ENCODE results near the gene PKD1L1. TPM values are rescaled to one million over a fixed set of nuclear protein-coding genes. Genes with fewer than 3 reads are reported as not detected.

Gene PKD1L1
- total RNA-seq, 1 experiment from 2014 or later = 0.24 TPM

DNA sequence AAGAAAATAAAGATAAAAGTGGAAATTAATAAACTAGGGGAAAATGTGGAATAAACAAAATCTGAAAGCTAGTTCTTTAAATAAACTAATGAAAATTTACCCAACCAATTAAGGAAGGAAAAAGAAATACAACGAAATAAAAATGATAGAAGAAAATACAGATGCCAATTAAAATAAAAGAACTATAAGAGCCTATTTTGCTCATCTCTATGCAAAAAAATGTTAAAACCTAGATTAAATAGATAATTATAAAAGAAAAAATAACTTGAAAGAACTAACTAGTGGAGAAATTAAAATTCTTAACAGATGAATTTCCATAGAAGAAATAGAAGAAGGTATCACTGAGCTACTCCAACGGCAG lies 32.7 kb downstream of the PKD1L1 start:
- BruUV-seq (replicated peaks) = no TSS peak
- TF ChIP-seq, protein P1, sequence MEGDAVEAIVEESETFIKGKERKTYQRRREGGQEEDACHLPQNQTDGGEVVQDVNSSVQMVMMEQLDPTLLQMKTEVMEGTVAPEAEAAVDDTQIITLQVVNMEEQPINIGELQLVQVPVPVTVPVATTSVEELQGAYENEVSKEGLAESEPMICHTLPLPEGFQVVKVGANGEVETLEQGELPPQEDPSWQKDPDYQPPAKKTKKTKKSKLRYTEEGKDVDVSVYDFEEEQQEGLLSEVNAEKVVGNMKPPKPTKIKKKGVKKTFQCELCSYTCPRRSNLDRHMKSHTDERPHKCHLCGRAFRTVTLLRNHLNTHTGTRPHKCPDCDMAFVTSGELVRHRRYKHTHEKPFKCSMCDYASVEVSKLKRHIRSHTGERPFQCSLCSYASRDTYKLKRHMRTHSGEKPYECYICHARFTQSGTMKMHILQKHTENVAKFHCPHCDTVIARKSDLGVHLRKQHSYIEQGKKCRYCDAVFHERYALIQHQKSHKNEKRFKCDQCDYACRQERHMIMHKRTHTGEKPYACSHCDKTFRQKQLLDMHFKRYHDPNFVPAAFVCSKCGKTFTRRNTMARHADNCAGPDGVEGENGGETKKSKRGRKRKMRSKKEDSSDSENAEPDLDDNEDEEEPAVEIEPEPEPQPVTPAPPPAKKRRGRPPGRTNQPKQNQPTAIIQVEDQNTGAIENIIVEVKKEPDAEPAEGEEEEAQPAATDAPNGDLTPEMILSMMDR (IDR thresholded peaks at IDR 0.05; ENCODE audit: unreplicated experiment) = no peak
- Mint-ChIP-seq H3K4me1 (ENCODE audit: low read depth, unreplicated experiment) (no peaks in the 10 kb centered on the region), H3K27ac (ENCODE audit: unreplicated experiment) (no peak overlapping the region), H3K4me3 (ENCODE audit: low read depth, unreplicated experiment) (no peak overlapping the region), H3K27me3 (ENCODE audit: unreplicated experiment) (peaks cover 84% of the 10 kb centered on the region), H3K36me3 (ENCODE audit: insufficient read depth, unreplicated experiment) (no peaks in the 10 kb centered on the region), H3K9me3 (ENCODE audit: low read depth, unreplicated experiment) (no peaks in the 10 kb centered on the region)
- CTCF ChIA-PET = no interaction called here
- DNase-seq = no peak
- intact Hi-C loops (cut with micrococcal nuclease; ENCODE audit: unreplicated experiment) = no loop called here

DNA sequence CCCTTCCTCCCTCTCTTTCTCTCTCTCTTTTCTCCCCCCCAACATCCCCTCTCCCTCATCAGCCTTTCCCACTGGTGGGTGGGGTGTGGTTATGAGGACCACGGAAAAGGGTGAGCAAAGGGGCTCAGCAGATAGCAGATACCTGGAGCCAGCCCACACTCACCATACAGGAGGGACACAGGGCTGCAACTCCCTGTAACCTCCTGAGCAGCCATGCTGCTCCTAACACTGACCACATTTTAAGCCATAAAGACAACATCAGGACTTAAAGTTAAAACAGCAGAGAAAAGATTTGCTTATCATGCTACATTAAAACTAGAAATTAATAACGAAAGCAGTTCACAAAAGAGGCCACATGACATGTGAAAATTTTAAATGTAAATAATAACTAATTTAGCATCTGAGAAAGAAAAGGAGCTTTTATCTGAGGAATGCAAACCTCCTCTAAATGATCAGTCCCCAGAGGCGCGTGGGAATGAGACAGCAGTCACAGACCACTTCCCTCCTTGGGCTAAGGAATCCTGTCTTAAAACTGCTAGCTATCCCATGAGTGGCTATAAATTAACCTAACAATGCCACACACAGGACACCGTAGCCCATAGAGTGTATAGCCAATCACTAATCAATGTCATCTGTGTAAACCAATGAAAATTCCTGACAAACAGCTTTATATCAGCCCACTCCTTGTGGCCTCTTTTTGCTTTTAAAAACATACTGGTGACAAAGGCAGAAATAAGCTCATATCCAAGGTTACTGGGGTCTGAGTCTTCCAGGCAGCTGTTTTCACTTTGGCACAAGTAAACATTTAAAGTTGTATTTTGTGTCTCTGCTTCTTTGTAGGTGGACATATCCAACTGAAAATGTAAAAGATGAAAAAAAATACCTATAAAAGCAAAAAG lies 33.3 kb downstream of the PKD1L1 start:
- no TSS peak for BruUV-seq (replicated peaks)
- DNase-seq = no peak
- Mint-ChIP-seq H3K27me3 (ENCODE audit: unreplicated experiment) (peaks cover 78% of the 10 kb centered on the region), H3K36me3 (ENCODE audit: insufficient read depth, unreplicated experiment) (no peaks in the 10 kb centered on the region), H3K27ac (ENCODE audit: unreplicated experiment) (no peak overlapping the region), H3K4me3 (ENCODE audit: low read depth, unreplicated experiment) (no peak overlapping the region), H3K4me1 (ENCODE audit: low read depth, unreplicated experiment) (no peaks in the 10 kb centered on the region), H3K9me3 (ENCODE audit: low read depth, unreplicated experiment) (no peaks in the 10 kb centered on the region)
- TF ChIP-seq, protein P1 (IDR thresholded peaks at IDR 0.05; ENCODE audit: unreplicated experiment) = no peak
- CTCF ChIA-PET = no interaction called here
- intact Hi-C loops (cut with micrococcal nuclease; ENCODE audit: unreplicated experiment) = no loop called here

DNA sequence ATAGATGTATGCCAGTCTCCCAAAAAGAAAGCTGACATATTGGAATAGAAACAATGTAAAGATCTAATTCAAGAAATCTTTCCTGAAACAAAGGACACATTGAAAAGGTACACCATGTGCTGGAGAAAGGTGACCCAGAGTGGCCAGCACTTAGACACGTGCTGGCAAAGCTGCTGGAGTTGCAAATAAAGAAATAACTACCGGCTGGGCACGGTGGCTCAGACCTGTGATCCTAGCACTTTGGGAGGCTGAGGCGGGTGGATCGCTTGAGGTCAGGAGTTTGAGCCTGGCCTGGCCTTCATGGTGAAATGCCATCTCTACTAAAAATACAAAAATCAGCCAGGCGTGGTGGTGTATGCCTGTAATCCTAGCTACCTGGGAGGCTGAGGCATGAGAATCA lies 35.9 kb downstream of the PKD1L1 start:
- intact Hi-C loops (cut with micrococcal nuclease; ENCODE audit: unreplicated experiment) = no loop called here
- CTCF ChIA-PET = no interaction called here
- BruUV-seq (replicated peaks) = no TSS peak
- TF ChIP-seq, protein P1 (IDR thresholded peaks at IDR 0.05; ENCODE audit: unreplicated experiment) = no peak
- Mint-ChIP-seq H3K36me3 (ENCODE audit: insufficient read depth, unreplicated experiment) (no peaks in the 10 kb centered on the region), H3K27ac (ENCODE audit: unreplicated experiment) (no peak overlapping the region), H3K9me3 (ENCODE audit: low read depth, unreplicated experiment) (no peaks in the 10 kb centered on the region), H3K27me3 (ENCODE audit: unreplicated experiment) (peaks cover 60% of the 10 kb centered on the region), H3K4me3 (ENCODE audit: low read depth, unreplicated experiment) (no peak overlapping the region), H3K4me1 (ENCODE audit: low read depth, unreplicated experiment) (no peaks in the 10 kb centered on the region)
- no peak for DNase-seq

DNA sequence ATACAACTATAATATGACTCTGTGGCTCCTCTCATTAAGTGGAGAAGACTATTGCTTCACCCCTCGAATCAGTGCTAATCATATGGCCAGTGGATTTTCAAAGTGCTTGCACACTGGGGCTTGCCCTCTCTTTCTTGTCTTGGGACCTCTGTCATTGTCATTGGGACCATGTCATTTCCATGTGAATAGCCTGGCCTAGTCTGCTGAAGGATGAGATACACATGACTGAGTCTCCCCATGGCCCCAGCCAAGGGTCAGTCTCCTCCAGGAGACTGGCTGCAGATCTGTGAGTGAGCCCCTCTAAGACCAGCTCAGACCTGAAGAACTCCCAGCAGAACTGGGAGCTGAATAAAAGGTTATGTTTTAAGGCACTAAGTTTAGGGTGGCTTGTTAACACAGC lies 39.5 kb downstream of the PKD1L1 start:
- DNase-seq = no peak
- Mint-ChIP-seq H3K27ac (ENCODE audit: unreplicated experiment) (no peak overlapping the region), H3K4me1 (ENCODE audit: low read depth, unreplicated experiment) (no peaks in the 10 kb centered on the region), H3K9me3 (ENCODE audit: low read depth, unreplicated experiment) (no peaks in the 10 kb centered on the region), H3K4me3 (ENCODE audit: low read depth, unreplicated experiment) (no peak overlapping the region), H3K27me3 (ENCODE audit: unreplicated experiment) (peaks cover 46% of the 10 kb centered on the region), H3K36me3 (ENCODE audit: insufficient read depth, unreplicated experiment) (no peaks in the 10 kb centered on the region)
- intact Hi-C loops (cut with micrococcal nuclease; ENCODE audit: unreplicated experiment) = no loop called here
- no TSS peak for BruUV-seq (replicated peaks)
- CTCF ChIA-PET = no interaction called here
- TF ChIP-seq, protein P1 (IDR thresholded peaks at IDR 0.05; ENCODE audit: unreplicated experiment) = no peak

All from Calu3 (cell line).